HUDEP-2 (cell line): Measurements from ENCODE around the gene WWC2.
"Not testable (repeated sequence)": the region's sequence is repeated elsewhere in the genome, so short reads cannot be mapped to it uniquely, and the experiment has no call there.

Source experiments
- DNase-seq, 76 experiments: peaks; one replicate each; lab custom pipeline; 2025; ENCODE audit not compliant: unreplicated experiment in 76 of 76; lab: John Stamatoyannopoulos, UW

Gene WWC2

GRCh38 chr4:183139972-183140570 is 41.0 kb downstream of the WWC2 start:
- no peak for DNase-seq

GRCh38 chr4:183140911-183141320 is 41.9 kb downstream of the WWC2 start:
- DNase-seq: no peak

GRCh38 chr4:183141997-183142396 is 42.9 kb downstream of the WWC2 start:
- DNase-seq: peak in 3 of 76 experiments; percentile 3 to 18 (median 15)

- peak in 64 of 76 experiments; percentile 2 to 75 (median 32) for DNase-seq
Measured at GRCh38 chr4:183142571-183143550, 43.8 kb downstream of the WWC2 start.

DNA sequence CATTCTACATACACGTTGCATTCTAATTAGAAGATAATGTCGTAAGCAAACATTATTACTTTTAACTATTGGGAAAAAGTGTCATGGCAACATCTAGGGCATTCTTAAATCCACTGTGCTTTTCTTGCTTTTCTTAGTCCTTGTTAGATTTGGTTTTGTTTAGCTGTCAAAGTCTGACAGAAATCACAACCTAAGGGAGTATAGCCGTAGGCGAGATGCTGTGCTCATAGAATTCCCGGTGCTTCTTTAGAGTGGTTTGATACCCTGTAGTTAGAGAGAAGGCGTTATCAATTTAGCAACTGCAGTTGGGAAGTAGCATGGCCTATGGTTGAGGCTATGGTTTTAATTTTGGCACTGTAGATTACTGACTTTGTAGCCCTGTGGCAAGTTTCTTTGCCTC is 45.7 kb downstream of the WWC2 start:
- DNase-seq: no peak

DNA sequence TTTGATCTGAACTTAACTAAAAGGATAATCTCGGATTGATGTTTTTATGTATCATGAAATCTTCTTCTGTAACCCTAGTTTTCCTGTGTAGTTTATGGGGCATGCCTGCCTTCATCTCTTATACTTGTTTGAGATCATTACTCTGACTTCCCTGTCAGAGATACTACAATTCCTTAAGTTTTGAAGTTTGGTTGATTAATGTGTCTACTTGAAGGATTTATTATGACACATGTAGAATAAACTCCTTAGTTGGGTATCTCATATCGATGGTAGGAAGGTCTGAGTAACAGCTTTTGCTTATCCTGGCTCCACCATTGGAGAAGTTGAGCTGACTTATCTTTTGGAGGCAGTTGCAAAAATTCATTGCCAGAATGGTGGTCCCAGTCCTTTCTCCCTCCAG is 46.7 kb downstream of the WWC2 start:
- DNase-seq: no peak

GRCh38 chr4:183146478-183146877 is 47.4 kb downstream of the WWC2 start:
- no peak for DNase-seq

DNA sequence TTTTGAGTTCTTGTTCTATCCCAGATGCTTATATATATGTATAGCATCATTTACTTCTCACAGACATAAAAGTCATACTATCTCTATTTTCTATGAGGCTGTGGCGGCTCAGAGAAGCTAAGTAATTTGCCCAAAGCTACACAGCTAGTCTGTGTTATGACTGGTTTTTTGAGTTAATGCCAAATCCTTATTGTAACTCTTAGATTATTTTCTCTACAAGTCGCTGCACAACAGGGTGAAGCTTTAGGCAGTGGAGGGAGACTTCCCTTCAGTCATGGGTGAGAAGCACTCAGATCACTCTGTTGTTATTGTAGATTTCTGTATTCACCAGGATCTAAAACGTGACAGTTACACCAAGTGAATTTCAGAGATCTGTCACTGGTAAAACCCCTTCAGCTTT is 48.1 kb downstream of the WWC2 start:
- no peak for DNase-seq

DNA sequence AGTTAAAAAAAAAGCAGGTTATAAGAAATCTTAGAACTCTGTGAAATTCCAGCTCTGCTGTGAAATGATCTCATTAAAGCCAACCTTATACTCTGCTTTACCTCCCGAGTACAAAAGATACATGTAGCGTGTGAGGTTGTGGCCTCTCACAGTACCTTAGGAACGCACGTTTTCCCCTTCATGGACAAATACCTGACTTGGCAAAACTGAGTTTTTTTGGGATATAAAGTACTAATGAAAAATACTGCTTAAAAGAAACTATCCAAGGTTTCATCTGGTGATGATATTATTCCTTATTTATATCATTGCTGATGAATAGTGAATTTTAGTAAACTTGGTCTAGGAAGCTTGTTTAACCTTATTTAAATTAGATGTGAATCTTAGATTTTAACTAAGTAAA is 48.9 kb downstream of the WWC2 start:
- DNase-seq: no peak

- DNase-seq: no peak
Measured at GRCh38 chr4:183149616-183150539, 50.8 kb downstream of the WWC2 start.

GRCh38 chr4:183150664-183151063 is 51.6 kb downstream of the WWC2 start:
- not testable (repeated sequence) for DNase-seq

- DNase-seq: not testable (repeated sequence)
Measured at GRCh38 chr4:183152232-183152631, 53.2 kb downstream of the WWC2 start.

- no peak for DNase-seq
Measured at GRCh38 chr4:183153190-183153916, 54.3 kb downstream of the WWC2 start.

- no peak for DNase-seq
Measured at GRCh38 chr4:183154701-183155391, 55.8 kb downstream of the WWC2 start.

- DNase-seq: no peak
Measured at GRCh38 chr4:183155450-183156184, 56.6 kb downstream of the WWC2 start.

DNA sequence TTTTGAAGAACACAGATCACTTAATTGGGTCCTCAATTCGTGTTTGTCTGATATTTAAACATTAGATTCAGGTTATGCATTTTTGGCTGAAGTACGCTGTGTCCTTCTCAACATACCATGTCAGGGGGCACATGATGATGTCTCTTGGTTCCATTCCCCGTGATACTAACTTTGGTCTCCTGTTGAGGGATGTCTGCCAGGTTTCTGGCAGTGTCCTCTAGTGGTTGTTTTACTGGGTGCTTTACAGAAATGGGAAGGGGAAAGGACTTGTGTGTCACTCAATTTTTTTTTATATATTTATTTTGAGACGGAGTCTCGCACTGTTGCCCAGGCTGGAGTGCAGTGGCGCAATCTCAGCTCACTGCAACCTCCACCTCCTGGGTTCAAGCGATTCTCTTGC is 58.2 kb downstream of the WWC2 start:
- DNase-seq: no peak

- no peak for DNase-seq
Measured at GRCh38 chr4:183158062-183158461, 59.0 kb downstream of the WWC2 start.

- no peak for DNase-seq
Measured at GRCh38 chr4:183161630-183162029, 62.6 kb downstream of the WWC2 start.

DNA sequence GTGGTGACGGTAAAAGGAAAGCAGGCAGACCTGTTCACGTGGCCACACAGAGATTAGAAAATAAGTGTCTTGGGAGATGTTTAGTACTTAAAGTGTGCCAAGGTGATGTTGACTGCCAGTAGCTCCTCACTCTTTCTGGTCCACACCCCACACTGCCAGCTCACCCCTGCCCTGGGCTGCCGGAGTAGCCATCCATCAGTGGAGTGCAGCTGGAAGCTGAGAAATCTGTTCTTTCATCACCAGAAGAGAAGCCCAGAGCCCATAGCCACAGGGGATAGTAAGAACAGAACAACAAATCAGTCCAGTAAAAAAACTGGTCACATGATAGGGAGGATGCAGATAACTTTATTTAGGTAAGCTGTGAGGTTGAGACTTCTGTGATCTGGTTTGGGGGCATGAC is 64.1 kb downstream of the WWC2 start:
- no peak for DNase-seq
